Tibial artery (tissue), 4 donors: ENCODE results near the gene PEX7.

Experiments used
- DNase-seq, 2 donors: peaks; one replicate each; pipeline ENCODE4 v3.0.0-alpha.2; 2019
- H3K27ac ChIP-seq, 2 donors: fragments of 200-600 bp; sonication (generic) in 1 of 2; 1 replicate in 1 of 2; 2 replicates in 1 of 2; pipeline ENCODE4 v1.5.1; 2018 to 2019; ENCODE audit warnings: mild to moderate bottlenecking in 1 of 2
- H3K27me3 ChIP-seq, 2 donors: fragments of 200-600 bp; sonication (generic) in 1 of 2; one replicate each; pipeline versions ENCODE4 v1.5.1 to v1.6.0; 2016 to 2019
- H3K36me3 ChIP-seq, 3 donors: fragments of 200-600 bp; sonication (generic) in 2 of 3; one replicate each; pipeline ENCODE4 v1.5.1; 2016 to 2019; ENCODE audit warnings: mild to moderate bottlenecking in 2 of 3
- H3K4me1 ChIP-seq, 4 donors: fragments of 200-600 bp; sonication (generic) in 2 of 4; 1 replicate in 3 of 4; 2 replicates in 1 of 4; pipeline ENCODE4 v1.5.1; 2016 to 2019
- H3K4me3 ChIP-seq, 2 donors: fragments of 200-600 bp; sonication (generic) in 1 of 2; 1 replicate in 1 of 2; 2 replicates in 1 of 2; pipeline ENCODE4 v1.5.1; 2018 to 2019; ENCODE audit warnings: mild to moderate bottlenecking in 2 of 2
- H3K9me3 ChIP-seq, 3 donors: fragments of 200-600 bp; sonication (generic) in 1 of 3; one replicate each; pipeline ENCODE4 v1.5.1; 2016 to 2019
- CTCF ChIP-seq, 2 experiments: fragments of 200-600 bp in 1 of 2; fragments of 450-650 bp in 1 of 2; IDR thresholded peaks; one replicate each; pipeline ENCODE4 v1.5.1; 2017 to 2019; ENCODE audit warnings: antibody characterized with exemption in 2 of 2, mild to moderate bottlenecking in 1 of 2, moderate library complexity in 1 of 2
- intact Hi-C: fragments of 100-400 bp; cut with DNase I; formaldehyde crosslinking; loops from one replicate; pipeline ENCODE4 v1.15.0; 2023; ENCODE audit warnings: low total_unique reads

PEX7 gene

GRCh38 chr6:136775548-136775947 lies 46.8 kb upstream of the PEX7 start:
- intact Hi-C loops, result no loop called here
- H3K27ac ChIP-seq, result no peak overlapping the region

DNA sequence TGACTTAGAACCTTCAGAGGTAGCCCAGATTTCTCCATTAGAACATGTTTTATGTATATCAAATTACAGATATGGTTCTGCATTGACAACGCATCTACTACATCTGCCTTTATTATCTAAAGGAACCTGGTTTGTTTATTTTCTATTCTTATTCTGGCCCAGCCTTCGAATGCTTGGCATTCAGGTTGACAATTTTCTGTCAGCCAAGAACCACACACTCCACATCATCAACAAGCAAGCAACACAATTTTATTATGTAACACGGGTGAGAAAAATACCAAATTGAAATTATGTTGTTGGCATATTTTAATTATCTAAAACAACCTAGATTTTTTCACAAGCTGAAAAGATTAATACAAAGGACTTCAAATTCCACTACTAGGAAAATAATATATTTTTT lies 44.7 kb upstream of the PEX7 start:
- no peak for TF ChIP-seq CTCF (IDR thresholded peaks at IDR 0.05)
- no peak for DNase-seq
- Histone ChIP-seq H3K27me3 (no peaks in the 10 kb centered on the region), H3K4me3 (no peak overlapping the region), H3K27ac (no peak overlapping the region), H3K36me3 (no peaks in the 10 kb centered on the region), H3K9me3 (no peaks in the 10 kb centered on the region), H3K4me1 (peaks cover 0 to 83% (median 25%) of the 10 kb centered on the region in 4 donors)
- intact Hi-C loops, result no loop called here

More at GRCh38 chr6:136775548-136775947, 46.8 kb upstream of the PEX7 start:
- Histone ChIP-seq H3K4me3 (no peak overlapping the region), H3K4me1 (peaks cover 0 to 80% (median 25%) of the 10 kb centered on the region in 4 donors), H3K36me3 (no peaks in the 10 kb centered on the region), H3K9me3 (no peaks in the 10 kb centered on the region), H3K27me3 (no peaks in the 10 kb centered on the region)
- TF ChIP-seq CTCF (IDR thresholded peaks at IDR 0.05), result no peak
- no peak for DNase-seq

DNA sequence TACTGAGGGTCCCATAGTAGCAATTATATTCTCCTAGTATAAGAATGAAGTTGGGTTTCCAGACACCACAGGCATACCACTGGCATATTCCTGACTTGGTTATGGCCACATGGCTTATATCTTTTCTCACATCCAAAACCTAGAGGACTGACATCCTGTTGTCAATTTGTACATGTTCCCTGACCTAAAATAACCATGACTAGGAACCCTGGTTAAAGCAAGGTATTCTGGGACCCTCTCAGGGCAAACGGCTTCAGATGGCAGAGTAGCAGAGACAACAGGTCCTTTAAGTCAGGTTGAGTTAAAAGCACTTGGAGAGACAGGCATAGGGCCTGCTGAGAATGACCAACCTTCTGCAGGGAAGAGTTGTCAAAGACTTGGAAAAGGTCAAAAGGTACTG lies 42.7 kb upstream of the PEX7 start:
- peaks cover 0 to 5% (median 0%) of the 10 kb centered on the region in 3 donors for H3K36me3 ChIP-seq
- no peaks in the 10 kb centered on the region for H3K9me3 ChIP-seq
- H3K4me3 ChIP-seq, result no peak overlapping the region
- H3K27me3 ChIP-seq, result no peaks in the 10 kb centered on the region
- no peak for TF ChIP-seq CTCF (IDR thresholded peaks at IDR 0.05)
- H3K27ac ChIP-seq, result no peak overlapping the region
- H3K4me1 ChIP-seq, result peaks cover 0 to 83% (median 26%) of the 10 kb centered on the region in 4 donors
- intact Hi-C loops, result no loop called here
- DNase-seq, result no peak

- intact Hi-C loops, result no loop called here
- TF ChIP-seq CTCF (IDR thresholded peaks at IDR 0.05), result no peak
- H3K36me3 ChIP-seq, result peaks cover 0 to 5% (median 0%) of the 10 kb centered on the region in 3 donors
These were observed 41.4 kb upstream of the PEX7 start for GRCh38 chr6:136780972-136781371.

GRCh38 chr6:136782021-136782770 lies 40.2 kb upstream of the PEX7 start:
- Histone ChIP-seq H3K4me3 (no peak overlapping the region), H3K4me1 (peaks cover 0 to 87% (median 34%) of the 10 kb centered on the region in 4 donors), H3K9me3 (no peaks in the 10 kb centered on the region), H3K36me3 (peaks cover 0 to 5% (median 0%) of the 10 kb centered on the region in 3 donors), H3K27me3 (no peaks in the 10 kb centered on the region), H3K27ac (no peak overlapping the region)
- TF ChIP-seq CTCF (IDR thresholded peaks at IDR 0.05), result no peak
- DNase-seq, result no peak
- intact Hi-C loops, result no loop called here

More at GRCh38 chr6:136780972-136781371, 41.4 kb upstream of the PEX7 start:
- DNase-seq, result no peak
- no peaks in the 10 kb centered on the region for H3K9me3 ChIP-seq
- no peaks in the 10 kb centered on the region for H3K27me3 ChIP-seq
- no peak overlapping the region for H3K27ac ChIP-seq
- H3K4me3 ChIP-seq, result no peak overlapping the region
- peaks cover 0 to 84% (median 31%) of the 10 kb centered on the region in 4 donors for H3K4me1 ChIP-seq
